OCI-LY1 (cell line): ENCODE data around the gene GMEB2.

ENCODE experiments used
- H2AFZ ChIP-seq: fragments of 200-600 bp; sonication (generic), shearing (Covaris generic); 2 replicates; pipeline ENCODE4 v1.6.0; 2014; ENCODE audit warnings: antibody characterized with exemption, mild to moderate bottlenecking, low read length
- H3F3A ChIP-seq: fragments of 200-600 bp; sonication (generic), shearing (Covaris generic); 2 replicates; pipeline ENCODE4 v1.6.0; 2014; ENCODE audit warnings: mild to moderate bottlenecking, antibody characterized with exemption, low read length, moderate library complexity; ENCODE audit not compliant: insufficient read depth
- H3K27ac ChIP-seq: fragments of 200-600 bp; sonication (generic); 2 replicates; pipeline ENCODE4 v1.5.1; 2014; ENCODE audit warnings: low read length, mixed run types, mild to moderate bottlenecking, low read depth; ENCODE audit not compliant: poor library complexity, severe bottlenecking
- H3K27me3 ChIP-seq: fragments of 200-600 bp; sonication (generic); 2 replicates; pipeline ENCODE4 v1.6.0; 2014; ENCODE audit warnings: antibody characterized with exemption, mild to moderate bottlenecking, low read length, moderate library complexity; ENCODE audit not compliant: insufficient read depth
- H3K36me3 ChIP-seq: fragments of 200-600 bp; sonication (generic); 2 replicates; pipeline ENCODE4 v1.6.1; 2014; ENCODE audit warnings: mild to moderate bottlenecking, antibody characterized with exemption, low read length, moderate library complexity, mixed read lengths; ENCODE audit not compliant: insufficient read depth
- H3K4me1 ChIP-seq: fragments of 200-600 bp; sonication (generic); 2 replicates; pipeline ENCODE4 v1.5.1; 2014; ENCODE audit warnings: mild to moderate bottlenecking, low read length, moderate library complexity; ENCODE audit not compliant: insufficient read depth, severe bottlenecking
- H3K4me2 ChIP-seq: fragments of 200-600 bp; sonication (generic), shearing (Covaris generic); 2 replicates; pipeline ENCODE4 v1.6.1; 2014; ENCODE audit warnings: low read length
- H3K4me3 ChIP-seq: fragments of 200-600 bp; sonication (generic); 2 replicates; pipeline ENCODE4 v1.5.1; 2014; ENCODE audit warnings: low read length, low read depth, mild to moderate bottlenecking, mixed read lengths; ENCODE audit not compliant: poor library complexity, severe bottlenecking
- H3K79me2 ChIP-seq: fragments of 200-600 bp; shearing (Covaris generic); 2 replicates; pipeline ENCODE4 v1.6.1; 2016; ENCODE audit warnings: mixed run types, low read length, mixed read lengths; ENCODE audit not compliant: insufficient read depth
- H3K9ac ChIP-seq: fragments of 200-600 bp; sonication (generic), shearing (Covaris generic); 2 replicates; pipeline ENCODE4 v1.6.1; 2014; ENCODE audit warnings: mild to moderate bottlenecking, low read length, mixed read lengths
- H3K9me2 ChIP-seq: fragments of 200-600 bp; sonication (generic), shearing (Covaris generic); 2 replicates; pipeline ENCODE4 v1.6.1; 2014; ENCODE audit warnings: low read depth, mild to moderate bottlenecking, low read length, mixed read lengths
- H3K9me3 ChIP-seq: fragments of 200-600 bp; shearing (Covaris generic); 2 replicates; pipeline ENCODE4 v1.6.1; 2014; ENCODE audit warnings: low read length, mixed read lengths
- H4K20me1 ChIP-seq: fragments of 200-600 bp; sonication (generic), shearing (Covaris generic); 2 replicates; pipeline ENCODE4 v1.6.0; 2016; ENCODE audit warnings: mild to moderate bottlenecking, low read length; ENCODE audit not compliant: insufficient read depth
- EZH2 ChIP-seq: fragments of 200-600 bp; sonication (generic), shearing (Covaris generic); IDR thresholded peaks from 2 replicates; pipeline ENCODE4 v1.8.0; 2017; ENCODE audit warnings: borderline replicate concordance, mixed run types, mild to moderate bottlenecking, antibody characterized with exemption, low read length, moderate library complexity, mixed read lengths
- TF ChIP-seq, protein P1 (sequence below): fragments of 200-600 bp; sonication (generic), shearing (Covaris generic); IDR thresholded peaks from 2 replicates; pipeline ENCODE4 v1.5.1; 2017; ENCODE audit warnings: mild to moderate bottlenecking, antibody characterized with exemption, low read length, moderate library complexity, mixed read lengths

Gene GMEB2

DNA sequence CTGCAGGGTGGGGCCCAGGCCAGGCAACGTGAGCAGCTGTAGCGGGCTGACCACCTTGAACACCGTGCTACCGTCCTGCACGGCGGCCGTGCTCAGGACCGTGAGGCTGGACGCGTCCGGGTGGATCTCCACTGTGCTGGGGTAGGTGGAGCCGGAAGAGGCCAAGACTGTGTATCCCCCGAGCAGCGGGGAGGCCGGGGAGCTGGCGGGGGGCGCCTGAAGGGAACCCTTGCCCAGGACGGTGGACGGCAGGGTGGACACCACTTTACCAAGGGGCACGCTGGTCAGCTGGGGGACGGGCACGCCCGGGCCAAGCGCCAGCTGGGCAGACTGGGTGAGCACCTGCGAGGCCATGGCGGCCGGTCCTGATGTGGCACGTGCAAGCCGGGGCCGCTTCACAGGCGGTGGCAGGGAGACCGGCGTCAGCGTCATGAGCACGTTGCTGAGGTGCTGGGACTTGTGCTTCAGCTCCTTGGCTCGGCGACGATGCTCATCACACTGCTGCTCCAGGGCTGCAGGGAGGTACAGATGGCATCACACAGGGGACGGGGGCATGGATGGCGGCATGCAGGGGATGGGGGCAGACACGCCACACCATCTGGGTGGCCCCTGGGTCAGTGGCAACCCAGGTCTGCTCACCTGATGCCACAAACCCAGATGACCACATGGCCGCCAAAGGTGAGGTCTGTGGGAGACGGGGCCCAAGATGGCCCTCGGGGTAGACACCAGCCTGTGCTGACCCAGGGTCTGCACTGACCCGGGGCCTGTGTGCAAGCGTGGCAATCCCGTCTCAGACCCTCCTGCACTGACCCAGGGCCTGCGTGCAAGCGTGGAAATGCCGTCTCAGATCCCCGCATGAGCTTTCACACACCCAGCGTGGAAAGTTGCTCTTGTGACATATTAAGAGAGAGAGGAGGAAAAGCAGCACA lies 36.4 kb downstream of the GMEB2 start:
- no peak overlapping the region for H2AFZ ChIP-seq
- no peaks in the 10 kb centered on the region for H3K9me3 ChIP-seq
- H3K36me3 ChIP-seq: peaks cover 42% of the 10 kb centered on the region
- no peaks in the 10 kb centered on the region for H3K4me1 ChIP-seq
- no peak overlapping the region for H3K9ac ChIP-seq
- TF ChIP-seq, protein P1, sequence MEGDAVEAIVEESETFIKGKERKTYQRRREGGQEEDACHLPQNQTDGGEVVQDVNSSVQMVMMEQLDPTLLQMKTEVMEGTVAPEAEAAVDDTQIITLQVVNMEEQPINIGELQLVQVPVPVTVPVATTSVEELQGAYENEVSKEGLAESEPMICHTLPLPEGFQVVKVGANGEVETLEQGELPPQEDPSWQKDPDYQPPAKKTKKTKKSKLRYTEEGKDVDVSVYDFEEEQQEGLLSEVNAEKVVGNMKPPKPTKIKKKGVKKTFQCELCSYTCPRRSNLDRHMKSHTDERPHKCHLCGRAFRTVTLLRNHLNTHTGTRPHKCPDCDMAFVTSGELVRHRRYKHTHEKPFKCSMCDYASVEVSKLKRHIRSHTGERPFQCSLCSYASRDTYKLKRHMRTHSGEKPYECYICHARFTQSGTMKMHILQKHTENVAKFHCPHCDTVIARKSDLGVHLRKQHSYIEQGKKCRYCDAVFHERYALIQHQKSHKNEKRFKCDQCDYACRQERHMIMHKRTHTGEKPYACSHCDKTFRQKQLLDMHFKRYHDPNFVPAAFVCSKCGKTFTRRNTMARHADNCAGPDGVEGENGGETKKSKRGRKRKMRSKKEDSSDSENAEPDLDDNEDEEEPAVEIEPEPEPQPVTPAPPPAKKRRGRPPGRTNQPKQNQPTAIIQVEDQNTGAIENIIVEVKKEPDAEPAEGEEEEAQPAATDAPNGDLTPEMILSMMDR: no peak
- no peak for TF ChIP-seq EZH2
- no peak overlapping the region for H3K4me3 ChIP-seq
- no peaks in the 10 kb centered on the region for H3K9me2 ChIP-seq
- H3F3A ChIP-seq: no peaks in the 10 kb centered on the region
- no peaks in the 10 kb centered on the region for H3K27me3 ChIP-seq
- H3K27ac ChIP-seq: no peak overlapping the region
- H3K79me2 ChIP-seq: no peaks in the 10 kb centered on the region
- H4K20me1 ChIP-seq: no peaks in the 10 kb centered on the region
- H3K4me2 ChIP-seq: no peak overlapping the region

DNA sequence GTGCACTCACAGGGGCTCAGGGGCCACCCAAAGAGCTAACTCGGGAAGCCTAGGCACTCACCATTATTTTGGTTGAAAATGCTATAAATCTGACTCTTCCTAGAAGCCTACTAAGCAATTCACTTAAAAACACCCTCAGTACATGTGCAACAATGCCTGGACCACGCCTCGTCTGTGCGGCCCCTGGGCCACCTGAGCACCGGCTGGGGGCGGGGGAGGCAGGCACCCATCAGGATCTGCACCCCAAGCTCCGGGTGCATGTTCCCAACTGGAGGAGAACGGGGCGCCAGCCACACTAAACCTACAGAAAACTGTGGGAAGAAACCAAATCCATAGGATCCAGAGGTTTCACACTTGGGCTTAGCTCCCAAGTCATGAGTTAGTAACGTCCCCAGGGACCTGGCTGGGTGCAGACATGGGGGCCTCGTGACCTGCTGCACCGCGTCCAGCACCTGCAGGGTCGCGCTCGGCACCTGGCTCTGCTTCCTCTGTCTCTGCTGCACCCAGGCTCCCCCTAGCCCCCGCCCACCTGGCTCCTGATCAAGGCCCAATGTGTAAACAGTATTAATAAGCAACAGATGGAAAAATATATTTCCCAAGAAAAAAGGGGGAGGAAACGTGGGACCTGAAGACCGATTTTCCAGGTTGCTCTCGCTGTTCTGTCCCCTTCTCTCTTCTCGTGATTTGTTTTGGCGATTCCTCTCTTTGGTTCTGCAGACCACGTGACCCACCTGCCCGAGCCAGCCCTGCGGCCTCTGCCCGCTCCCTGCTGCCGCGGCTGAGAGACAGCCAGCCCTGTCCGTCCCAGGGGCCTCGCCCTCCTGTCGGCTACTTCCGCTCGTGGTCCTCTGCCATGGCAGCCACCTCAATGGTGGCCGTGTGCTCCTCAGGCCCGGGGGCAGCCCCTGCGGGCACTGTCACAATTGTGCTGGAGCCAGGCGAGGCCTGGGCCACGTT lies 37.4 kb downstream of the GMEB2 start:
- Histone ChIP-seq H3K4me2 (no peak overlapping the region), H3K9me3 (no peaks in the 10 kb centered on the region), H3K9ac (no peak overlapping the region), H2AFZ (no peak overlapping the region), H4K20me1 (no peaks in the 10 kb centered on the region), H3K36me3 (peaks cover 39% of the 10 kb centered on the region), H3K9me2 (no peaks in the 10 kb centered on the region), H3K79me2 (no peaks in the 10 kb centered on the region), H3K27me3 (no peaks in the 10 kb centered on the region), H3F3A (no peaks in the 10 kb centered on the region), H3K27ac (no peak overlapping the region), H3K4me3 (no peak overlapping the region), H3K4me1 (no peaks in the 10 kb centered on the region)
- TF ChIP-seq, protein P1: no peak
- no peak for TF ChIP-seq EZH2

DNA sequence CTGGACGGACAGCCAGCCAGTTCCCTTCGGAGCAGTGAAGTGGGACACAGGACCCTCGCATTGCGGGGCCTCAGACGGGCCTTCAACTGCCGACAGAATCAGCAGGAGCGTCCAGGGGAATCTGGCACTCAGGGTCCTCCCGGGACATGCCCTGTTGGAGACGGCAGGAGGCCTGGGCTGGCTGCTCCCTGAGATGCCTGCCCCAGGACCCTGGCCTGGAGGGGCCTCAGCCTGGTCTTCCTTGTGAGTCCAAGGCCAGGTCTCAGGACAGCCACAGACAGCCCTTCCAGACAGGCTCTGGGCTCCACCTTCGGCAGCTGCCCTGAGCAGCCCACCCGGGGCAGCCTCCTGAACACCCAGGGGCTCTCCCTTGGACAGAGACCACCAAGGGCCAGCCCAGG lies 38.3 kb downstream of the GMEB2 start:
- no peaks in the 10 kb centered on the region for H4K20me1 ChIP-seq
- no peaks in the 10 kb centered on the region for H3K4me1 ChIP-seq
- H2AFZ ChIP-seq: no peak overlapping the region
- no peak overlapping the region for H3K27ac ChIP-seq
- H3K27me3 ChIP-seq: no peaks in the 10 kb centered on the region
- H3K9me3 ChIP-seq: no peaks in the 10 kb centered on the region
- H3F3A ChIP-seq: no peaks in the 10 kb centered on the region
- H3K4me3 ChIP-seq: no peak overlapping the region
- no peak overlapping the region for H3K4me2 ChIP-seq
- no peaks in the 10 kb centered on the region for H3K9me2 ChIP-seq
- peaks cover 36% of the 10 kb centered on the region for H3K36me3 ChIP-seq
- H3K9ac ChIP-seq: no peak overlapping the region
- TF ChIP-seq, protein P1: no peak
- no peak for TF ChIP-seq EZH2
- no peaks in the 10 kb centered on the region for H3K79me2 ChIP-seq
